Thyroid gland (tissue), 4 donors: ENCODE measurements around the gene PSG1. TPM values are rescaled to one million over a fixed set of nuclear protein-coding genes. Genes with fewer than 3 reads are reported as not detected.
"Not testable (repeated sequence)": the region's sequence is repeated elsewhere in the genome, so short reads cannot be mapped to it uniquely, and the experiment has no call there.

Experiments used
- DNase-seq, 2 donors: peaks; one replicate each; pipeline ENCODE4 v3.0.0-alpha.2; 2019
- H3K27ac ChIP-seq, 3 donors: fragments of 200-600 bp; sonication (generic); 1 replicate in 2 of 3; 2 replicates in 1 of 3; pipeline ENCODE4 v1.5.1; 2016 to 2019; ENCODE audit warnings: mild to moderate bottlenecking in 1 of 3, moderate library complexity in 1 of 3
- H3K27me3 ChIP-seq: fragments of 200-600 bp; sonication (generic); one replicate; pipeline ENCODE4 v1.5.1; 2019
- H3K36me3 ChIP-seq, 2 donors: fragments of 200-600 bp; sonication (generic); one replicate each; pipeline ENCODE4 v1.5.1; 2016 to 2019
- H3K4me1 ChIP-seq, 2 donors: fragments of 200-600 bp; sonication (generic); one replicate each; pipeline ENCODE4 v1.5.1; 2017 to 2019
- H3K4me3 ChIP-seq, 3 donors: fragments of 200-600 bp; sonication (generic); replicated peaks in 1 of 3; 1 replicate in 2 of 3; 2 replicates in 1 of 3; pipeline ENCODE4 v1.5.1; 2016; ENCODE audit warnings: mild to moderate bottlenecking in 1 of 3
- H3K9me3 ChIP-seq: fragments of 200-600 bp; sonication (generic); one replicate; pipeline ENCODE4 v1.5.1; 2017
- CTCF ChIP-seq, 6 experiments: fragments of 200-600 bp in 3 of 6; fragments of 450-650 bp in 3 of 6; sonication (generic) in 3 of 6; IDR thresholded peaks; one replicate each; pipeline ENCODE4 v1.5.1; 2016 to 2019; ENCODE audit warnings: antibody characterized with exemption in 6 of 6, mild to moderate bottlenecking in 2 of 6, inconsistent platforms in 1 of 6, moderate library complexity in 1 of 6
- POLR2A ChIP-seq, 2 donors: fragments of 450-650 bp; IDR thresholded peaks; one replicate each; pipeline ENCODE4 v1.6.1; 2017; ENCODE audit warnings: antibody characterized with exemption in 2 of 2, mild to moderate bottlenecking in 2 of 2, moderate library complexity in 1 of 2
- WGBS, 2 donors: methylation state at CpG; one replicate each; pipeline ENCODE4 v1.1.5; 2017; 5-methylcytosine and 5-hydroxymethylcytosine counted together
- intact Hi-C: fragments of 100-400 bp; cut with DNase I; formaldehyde crosslinking; loops from one replicate; pipeline ENCODE4 v1.15.1; 2023
- total RNA-seq, 4 donors: library from RNA; depleted of rRNA; stranded (reverse); fragments of >200 nt; gene quantifications; one replicate each; pipeline ENCODE4 v1.2.3, GENCODE V29; 2016

PSG1 gene
- total RNA-seq, 4 donors from 2014 or later: 1.3 TPM; not detected in 3

GRCh38 chr19:42872608-42873007 lies 6.9 kb downstream of the PSG1 start:
- DNase-seq: no peak
- H3K27ac ChIP-seq: no peak overlapping the region
- H3K4me1 ChIP-seq: no peaks in the 10 kb centered on the region
- H3K4me3 ChIP-seq: no peak overlapping the region
- H3K27me3 ChIP-seq: no peaks in the 10 kb centered on the region
- 63 to 78% methylated on average over 3 of the region's 3 CpGs for WGBS, 2 donors
- H3K9me3 ChIP-seq: no peaks in the 10 kb centered on the region
- H3K36me3 ChIP-seq: no peaks in the 10 kb centered on the region
- TF ChIP-seq CTCF (IDR thresholded peaks at IDR 0.05) (no peak), POLR2A (IDR thresholded peaks at IDR 0.05) (no peak)
- intact Hi-C loops: no loop called here

GRCh38 chr19:42857544-42857867 lies 22.0 kb downstream of the PSG1 start:
- H3K9me3 ChIP-seq: no peaks in the 10 kb centered on the region
- H3K27ac ChIP-seq: no peak overlapping the region
- H3K36me3 ChIP-seq: no peaks in the 10 kb centered on the region
- no peak for DNase-seq
- intact Hi-C loops: no loop called here
- no peak for TF ChIP-seq CTCF (IDR thresholded peaks at IDR 0.05)
- TF ChIP-seq POLR2A (IDR thresholded peaks at IDR 0.05): no peak
- no peak overlapping the region for H3K4me3 ChIP-seq
- no peaks in the 10 kb centered on the region for H3K4me1 ChIP-seq
- 61 to 76% methylated on average over 5 of the region's 5 CpGs for WGBS, 2 donors
- no peaks in the 10 kb centered on the region for H3K27me3 ChIP-seq

GRCh38 chr19:42856866-42857543 lies 22.5 kb downstream of the PSG1 start:
- H3K4me1 ChIP-seq, H3K9me3 ChIP-seq, H3K27ac ChIP-seq, H3K27me3 ChIP-seq, DNase-seq, intact Hi-C loops, H3K4me3 ChIP-seq, H3K36me3 ChIP-seq: not testable (repeated sequence)
- WGBS, 2 donors: 77 to 81% methylated on average over 19 of the region's 19 CpGs
- TF ChIP-seq CTCF (IDR thresholded peaks at IDR 0.05): peak in 2 of 6 experiments; percentile 22 to 39

- WGBS, 2 donors: 57 to 61% methylated on average over 3 of the region's 3 CpGs
- DNase-seq, intact Hi-C loops, H3K4me1 ChIP-seq, H3K27me3 ChIP-seq, H3K4me3 ChIP-seq, H3K9me3 ChIP-seq, H3K27ac ChIP-seq, H3K36me3 ChIP-seq: not testable (repeated sequence)
Observed at GRCh38 chr19:42854745-42855144, 24.8 kb downstream of the PSG1 start.

- H3K4me3 ChIP-seq, H3K9me3 ChIP-seq, DNase-seq, H3K27me3 ChIP-seq, H3K36me3 ChIP-seq, H3K4me1 ChIP-seq, intact Hi-C loops, H3K27ac ChIP-seq: not testable (repeated sequence)
- 96 to 97% methylated on average over 1 of the region's 1 CpG for WGBS, 2 donors
Observed at GRCh38 chr19:42853231-42853630, 26.3 kb downstream of the PSG1 start.

- H3K4me3 ChIP-seq, intact Hi-C loops, H3K27ac ChIP-seq, DNase-seq, H3K9me3 ChIP-seq, H3K27me3 ChIP-seq, H3K4me1 ChIP-seq, H3K36me3 ChIP-seq: not testable (repeated sequence)
Observed at GRCh38 chr19:42852821-42853220, 26.7 kb downstream of the PSG1 start.

- WGBS, 2 donors: 38 to 69% methylated on average over 1 of the region's 1 CpG
- H3K4me1 ChIP-seq, DNase-seq, H3K36me3 ChIP-seq, H3K4me3 ChIP-seq, intact Hi-C loops, H3K27me3 ChIP-seq, H3K27ac ChIP-seq, H3K9me3 ChIP-seq: not testable (repeated sequence)
Observed at GRCh38 chr19:42851718-42852280, 27.7 kb downstream of the PSG1 start.
